Endothelial cell of umbilical vein (primary cell): ENCODE measurements around the gene U2AF1. TPM values are rescaled to one million over a fixed set of nuclear protein-coding genes. Genes with fewer than 3 reads are reported as not detected.
A peak's percentile ranks its signal among the peaks of the same experiment; 100 is the strongest.
"Not testable (repeated sequence)": the region's sequence is repeated elsewhere in the genome, so short reads cannot be mapped to it uniquely, and the experiment has no call there.

Experiments
- BruUV-seq: library from RNA; stranded (reverse); fragments of 400-500 nt; replicated peaks from 2 replicates; lab custom pipeline; 2021; lab: Mats Ljungman, UMichigan
- CTCF ChIA-PET: fragments of 300-600, 350-600 bp; sonication (Branson Sonifier 250); formaldehyde crosslinking; loops from one replicate; lab custom pipeline; 2021; ENCODE audit warnings: antibody characterized with exemption, inconsistent platforms; lab: Charles Lee
- POLR2A ChIA-PET: fragments of 300-600, 350-600 bp; sonication (Branson Sonifier 250); formaldehyde crosslinking; loops from one replicate; lab custom pipeline; 2021; ENCODE audit warnings: antibody characterized with exemption, inconsistent platforms; lab: Charles Lee
- DNase-seq: peaks from one replicate; pipeline ENCODE4 v3.0.0-alpha.2; 2011; ENCODE audit warnings: low read depth, low spot score
- FAIRE-seq: peaks from 2 replicates; lab custom pipeline; 2011; peaks lifted over from hg19 to GRCh38; lab: Jason Lieb, UNC
- H2AFZ ChIP-seq: 2 replicates; pipeline ENCODE4 v1.6.0; 2012; ENCODE audit warnings: low read depth, low read length, control low read depth, inconsistent platforms
- H3K27ac ChIP-seq: 2 replicates; pipeline ENCODE4 v1.5.1; 2011; ENCODE audit warnings: low read depth, mild to moderate bottlenecking, control low read depth, low read length, moderate library complexity; ENCODE audit not compliant: insufficient read depth
- H3K27me3 ChIP-seq, 2 experiments: 2 replicates each; pipeline versions ENCODE4 v1.6.0 to v1.6.1; 2011; ENCODE audit warnings: low read length in 2 of 2, mixed read lengths in 1 of 2; ENCODE audit not compliant: control insufficient read depth in 2 of 2, insufficient read depth in 2 of 2
- H3K36me3 ChIP-seq, 2 experiments: 2 replicates in 1 of 2; 3 replicates in 1 of 2; pipeline ENCODE4 v1.5.1; 2011; ENCODE audit warnings: low read length in 2 of 2, mild to moderate bottlenecking in 1 of 2, moderate library complexity in 1 of 2; ENCODE audit not compliant: control insufficient read depth in 2 of 2, insufficient read depth in 2 of 2; ENCODE audit errors: extremely low read depth in 1 of 2
- H3K4me1 ChIP-seq: 3 replicates; pipeline ENCODE4 v1.5.1; 2011; ENCODE audit warnings: mild to moderate bottlenecking, low read length; ENCODE audit not compliant: control insufficient read depth, insufficient read depth; ENCODE audit errors: extremely low read depth
- H3K4me2 ChIP-seq: 2 replicates; pipeline ENCODE4 v1.6.1; 2011; ENCODE audit warnings: low read length, control low read depth, mixed read lengths; ENCODE audit not compliant: insufficient read depth
- H3K4me3 ChIP-seq, 3 experiments: fragments of 200-600 bp in 1 of 3; sonication (generic), shearing (Covaris generic) in 1 of 3; replicated peaks in 1 of 3; 2 replicates each; pipeline ENCODE4 v1.5.1; 2011 to 2016; ENCODE audit warnings: control low read depth in 3 of 3, low read length in 3 of 3, mild to moderate bottlenecking in 2 of 3, inconsistent platforms in 1 of 3, low read depth in 1 of 3, moderate library complexity in 1 of 3; ENCODE audit not compliant: insufficient read depth in 1 of 3
- H3K79me2 ChIP-seq: 2 replicates; pipeline ENCODE4 v1.6.0; 2012; ENCODE audit warnings: low read length, inconsistent platforms; ENCODE audit not compliant: control insufficient read depth, insufficient read depth
- H3K9ac ChIP-seq: replicated peaks from 2 replicates; pipeline ENCODE3; 2011; ENCODE audit warnings: low read length, control low read depth; ENCODE audit not compliant: insufficient read depth; ENCODE audit errors: extremely low read depth
- H3K9me1 ChIP-seq: replicated peaks from 3 replicates; pipeline ENCODE4 v1.6.0; 2011; ENCODE audit warnings: mild to moderate bottlenecking, low read length; ENCODE audit not compliant: control insufficient read depth, insufficient read depth; ENCODE audit errors: extremely low read depth
- H3K9me3 ChIP-seq: replicated peaks from 2 replicates; pipeline ENCODE4 v1.5.1; 2012; ENCODE audit warnings: low read length, inconsistent platforms; ENCODE audit not compliant: control insufficient read depth, insufficient read depth
- H4K20me1 ChIP-seq: replicated peaks from 2 replicates; pipeline ENCODE3; 2011; ENCODE audit warnings: mild to moderate bottlenecking, low read length; ENCODE audit not compliant: control insufficient read depth, insufficient read depth; ENCODE audit errors: extremely low read depth
- dilution Hi-C: fragments of 300-500 bp; cut with MboI; formaldehyde crosslinking; loops from one replicate; pipeline ENCODE4 v1.15.0; 2019; ENCODE audit warnings: low sequenced_read_pairs; ENCODE audit not compliant: extremely low pct_ligation_motif_present
- intact Hi-C: fragments of 100-400 bp; cut with micrococcal nuclease; formaldehyde crosslinking; loops from one replicate; pipeline ENCODE4 v1.10.0; 2022
- polyA plus RNA-seq, 4 experiments: library from polyadenylated mRNA; depleted of rRNA in 3 of 4; stranded (reverse) in 3 of 4; unstranded in 1 of 4; fragments of >200 nt; gene quantifications; 2 replicates each; pipeline versions ENCODE4 v1.2.1 to v1.2.3, GENCODE V29; 2011 to 2012; ENCODE audit warnings: missing spikeins in 1 of 4
- total RNA-seq: library from RNA; stranded (reverse); gene quantifications from 2 replicates; pipeline ENCODE4 v1.2.3, GENCODE V29; 2021

U2AF1 gene
- total and polyA plus RNA-seq, 2 donors (not counting 3 experiments of a cell fraction or from before 2014, with no cell fraction given): 49.5 to 89.8 TPM

GRCh38 chr21:43109006-43109405 lies 1.6 kb upstream of the U2AF1 start:
- H3K27me3 ChIP-seq, H3K4me3 ChIP-seq, H3K79me2 ChIP-seq, H3K4me2 ChIP-seq, H3K9ac ChIP-seq, intact Hi-C loops, H3K4me1 ChIP-seq, dilution Hi-C loops, H3K27ac ChIP-seq, CTCF ChIA-PET, H4K20me1 ChIP-seq, DNase-seq, H3K9me3 ChIP-seq, H3K36me3 ChIP-seq, H3K9me1 ChIP-seq, H2AFZ ChIP-seq, BruUV-seq, POLR2A ChIA-PET: not testable (repeated sequence)
- FAIRE-seq: peak; percentile 96

GRCh38 chr21:43108177-43108576 lies 807 bp upstream of the U2AF1 start:
- H3K9me3 ChIP-seq, H3K9me1 ChIP-seq, POLR2A ChIA-PET, H3K27ac ChIP-seq, dilution Hi-C loops, H3K4me1 ChIP-seq, H4K20me1 ChIP-seq, H3K27me3 ChIP-seq, H2AFZ ChIP-seq, H3K79me2 ChIP-seq, H3K9ac ChIP-seq, H3K36me3 ChIP-seq, DNase-seq, CTCF ChIA-PET, H3K4me2 ChIP-seq, FAIRE-seq, intact Hi-C loops, H3K4me3 ChIP-seq: not testable (repeated sequence)
- BruUV-seq: TSS peak; percentile 20

- H3K4me3 ChIP-seq, intact Hi-C loops, H3K79me2 ChIP-seq, H3K27ac ChIP-seq, H3K9ac ChIP-seq, POLR2A ChIA-PET, H3K4me1 ChIP-seq, H3K9me3 ChIP-seq, H3K27me3 ChIP-seq, H2AFZ ChIP-seq, dilution Hi-C loops, H3K36me3 ChIP-seq, BruUV-seq, H3K4me2 ChIP-seq, DNase-seq, H3K9me1 ChIP-seq, CTCF ChIA-PET, H4K20me1 ChIP-seq, FAIRE-seq: not testable (repeated sequence)
Observed at GRCh38 chr21:43107794-43108137, 396 bp upstream of the U2AF1 start.

GRCh38 chr21:43104642-43105041 lies 2.7 kb downstream of the U2AF1 start:
- H4K20me1 ChIP-seq, BruUV-seq, H3K36me3 ChIP-seq, H3K27ac ChIP-seq, H3K9me3 ChIP-seq, H3K4me1 ChIP-seq, DNase-seq, H3K9me1 ChIP-seq, dilution Hi-C loops, H3K4me2 ChIP-seq, H2AFZ ChIP-seq, intact Hi-C loops, H3K27me3 ChIP-seq, POLR2A ChIA-PET, H3K4me3 ChIP-seq, CTCF ChIA-PET, FAIRE-seq, H3K9ac ChIP-seq, H3K79me2 ChIP-seq: not testable (repeated sequence)
